PFSK-1 (cell line): ENCODE measurements around the gene CASQ2.

Source experiments
- TAF1 ChIP-seq: IDR thresholded peaks from 2 replicates; pipeline ENCODE4 v1.6.1; 2012; ENCODE audit warnings: low read length, control low read depth, borderline replicate concordance; ENCODE audit not compliant: insufficient read depth
- TF ChIP-seq, protein P1 (sequence below), 2 experiments: IDR thresholded peaks; 2 replicates each; pipeline versions ENCODE4 v1.6.1 to v1.8.0; 2011 to 2012; ENCODE audit warnings: low read depth in 2 of 2, low read length in 2 of 2, control low read depth in 1 of 2, inconsistent platforms in 1 of 2, mild to moderate bottlenecking in 1 of 2, moderate library complexity in 1 of 2; ENCODE audit not compliant: insufficient read depth in 1 of 2

DNA sequence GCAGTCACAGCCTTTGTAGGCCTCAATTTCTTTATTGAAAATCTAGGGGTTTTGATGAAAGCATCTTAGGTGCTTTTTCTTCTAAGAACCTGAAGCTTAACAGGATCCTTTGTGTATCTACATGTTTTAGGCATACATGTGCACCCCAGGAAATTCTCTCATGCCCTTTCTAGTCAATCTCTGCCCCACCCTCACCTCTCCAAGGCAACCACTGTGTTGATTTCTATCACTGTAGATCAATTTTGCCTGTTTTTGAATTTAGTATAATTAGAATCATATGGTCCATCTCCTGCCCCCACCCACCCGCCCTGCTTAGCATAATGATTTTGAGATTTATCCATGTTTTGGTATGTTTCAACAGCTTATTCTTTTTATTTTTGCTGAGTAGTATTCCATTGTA is 107.4 kb downstream of the CASQ2 start:
- TF ChIP-seq, protein P1, sequence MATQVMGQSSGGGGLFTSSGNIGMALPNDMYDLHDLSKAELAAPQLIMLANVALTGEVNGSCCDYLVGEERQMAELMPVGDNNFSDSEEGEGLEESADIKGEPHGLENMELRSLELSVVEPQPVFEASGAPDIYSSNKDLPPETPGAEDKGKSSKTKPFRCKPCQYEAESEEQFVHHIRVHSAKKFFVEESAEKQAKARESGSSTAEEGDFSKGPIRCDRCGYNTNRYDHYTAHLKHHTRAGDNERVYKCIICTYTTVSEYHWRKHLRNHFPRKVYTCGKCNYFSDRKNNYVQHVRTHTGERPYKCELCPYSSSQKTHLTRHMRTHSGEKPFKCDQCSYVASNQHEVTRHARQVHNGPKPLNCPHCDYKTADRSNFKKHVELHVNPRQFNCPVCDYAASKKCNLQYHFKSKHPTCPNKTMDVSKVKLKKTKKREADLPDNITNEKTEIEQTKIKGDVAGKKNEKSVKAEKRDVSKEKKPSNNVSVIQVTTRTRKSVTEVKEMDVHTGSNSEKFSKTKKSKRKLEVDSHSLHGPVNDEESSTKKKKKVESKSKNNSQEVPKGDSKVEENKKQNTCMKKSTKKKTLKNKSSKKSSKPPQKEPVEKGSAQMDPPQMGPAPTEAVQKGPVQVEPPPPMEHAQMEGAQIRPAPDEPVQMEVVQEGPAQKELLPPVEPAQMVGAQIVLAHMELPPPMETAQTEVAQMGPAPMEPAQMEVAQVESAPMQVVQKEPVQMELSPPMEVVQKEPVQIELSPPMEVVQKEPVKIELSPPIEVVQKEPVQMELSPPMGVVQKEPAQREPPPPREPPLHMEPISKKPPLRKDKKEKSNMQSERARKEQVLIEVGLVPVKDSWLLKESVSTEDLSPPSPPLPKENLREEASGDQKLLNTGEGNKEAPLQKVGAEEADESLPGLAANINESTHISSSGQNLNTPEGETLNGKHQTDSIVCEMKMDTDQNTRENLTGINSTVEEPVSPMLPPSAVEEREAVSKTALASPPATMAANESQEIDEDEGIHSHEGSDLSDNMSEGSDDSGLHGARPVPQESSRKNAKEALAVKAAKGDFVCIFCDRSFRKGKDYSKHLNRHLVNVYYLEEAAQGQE (IDR thresholded peaks at IDR 0.05; ENCODE audit: insufficient read depth in 1 of 2, low read depth in 2 of 2, low read length in 2 of 2) = no peak
- no peak for TF ChIP-seq TAF1
